Measurements from ENCODE around the gene GLG1. TPM values are rescaled to one million over a fixed set of nuclear protein-coding genes. Genes with fewer than 3 reads are reported as not detected.

GLG1 gene
- total RNA-seq, 1 experiment from 2014 or later: 139 TPM

- peaks cover 33% of the 10 kb centered on the region for H3K36me3 Mint-ChIP-seq (ENCODE audit: insufficient read depth, unreplicated experiment)
- no peaks in the 10 kb centered on the region for H3K9me3 Mint-ChIP-seq (ENCODE audit: low read depth, unreplicated experiment)
- TF ChIP-seq CTCF (IDR thresholded peaks at IDR 0.05; ENCODE audit: unreplicated experiment): no peak
- intact Hi-C loops (cut with micrococcal nuclease; ENCODE audit: unreplicated experiment): no loop called here
- CTCF ChIA-PET: no interaction called here
- no peak for DNase-seq
- H3K27me3 Mint-ChIP-seq (ENCODE audit: unreplicated experiment): no peaks in the 10 kb centered on the region
- H3K4me1 Mint-ChIP-seq (ENCODE audit: low read depth, unreplicated experiment): no peaks in the 10 kb centered on the region
- H3K4me3 Mint-ChIP-seq (ENCODE audit: low read depth, unreplicated experiment): no peak overlapping the region
- no TSS peak for BruUV-seq (replicated peaks)
- H3K27ac Mint-ChIP-seq (ENCODE audit: unreplicated experiment): no peak overlapping the region
Observed at GRCh38 chr16:74496054-74496453, 110.9 kb downstream of the GLG1 start.

- TF ChIP-seq CTCF (IDR thresholded peaks at IDR 0.05; ENCODE audit: unreplicated experiment): no peak
- DNase-seq: no peak
- BruUV-seq (replicated peaks): no TSS peak
- H3K4me1 Mint-ChIP-seq (ENCODE audit: low read depth, unreplicated experiment): no peaks in the 10 kb centered on the region
- no peak overlapping the region for H3K4me3 Mint-ChIP-seq (ENCODE audit: low read depth, unreplicated experiment)
- no peaks in the 10 kb centered on the region for H3K27me3 Mint-ChIP-seq (ENCODE audit: unreplicated experiment)
- H3K36me3 Mint-ChIP-seq (ENCODE audit: insufficient read depth, unreplicated experiment): peaks cover 41% of the 10 kb centered on the region
- no peaks in the 10 kb centered on the region for H3K9me3 Mint-ChIP-seq (ENCODE audit: low read depth, unreplicated experiment)
- intact Hi-C loops (cut with micrococcal nuclease; ENCODE audit: unreplicated experiment): no loop called here
- CTCF ChIA-PET: interaction anchor here (0.6 kb wide), 1 partner anchor 20 kb away, joined by 3 read pairs; no protein-coding TSS in a partner anchor
- no peak overlapping the region for H3K27ac Mint-ChIP-seq (ENCODE audit: unreplicated experiment)
Observed at GRCh38 chr16:74492976-74493375, 113.9 kb downstream of the GLG1 start.

GRCh38 chr16:74487634-74488495, 119.0 kb downstream of the GLG1 start:
- Mint-ChIP-seq H3K9me3 (ENCODE audit: low read depth, unreplicated experiment) (no peaks in the 10 kb centered on the region), H3K4me3 (ENCODE audit: low read depth, unreplicated experiment) (no peak overlapping the region), H3K27ac (ENCODE audit: unreplicated experiment) (no peak overlapping the region), H3K4me1 (ENCODE audit: low read depth, unreplicated experiment) (peaks cover 8% of the 10 kb centered on the region), H3K36me3 (ENCODE audit: insufficient read depth, unreplicated experiment) (peaks cover 20% of the 10 kb centered on the region), H3K27me3 (ENCODE audit: unreplicated experiment) (no peaks in the 10 kb centered on the region)
- intact Hi-C loops (cut with micrococcal nuclease; ENCODE audit: unreplicated experiment): no loop called here
- no peak for TF ChIP-seq CTCF (IDR thresholded peaks at IDR 0.05; ENCODE audit: unreplicated experiment)
- no peak for DNase-seq
- CTCF ChIA-PET: no interaction called here
- BruUV-seq (replicated peaks): no TSS peak

- Mint-ChIP-seq H3K36me3 (ENCODE audit: insufficient read depth, unreplicated experiment) (peaks cover 8% of the 10 kb centered on the region), H3K27ac (ENCODE audit: unreplicated experiment) (no peak overlapping the region), H3K27me3 (ENCODE audit: unreplicated experiment) (no peaks in the 10 kb centered on the region), H3K9me3 (ENCODE audit: low read depth, unreplicated experiment) (no peaks in the 10 kb centered on the region), H3K4me1 (ENCODE audit: low read depth, unreplicated experiment) (peaks cover 14% of the 10 kb centered on the region), H3K4me3 (ENCODE audit: low read depth, unreplicated experiment) (no peak overlapping the region)
- CTCF ChIA-PET: no interaction called here
- TF ChIP-seq CTCF (IDR thresholded peaks at IDR 0.05; ENCODE audit: unreplicated experiment): no peak
- no TSS peak for BruUV-seq (replicated peaks)
- intact Hi-C loops (cut with micrococcal nuclease; ENCODE audit: unreplicated experiment): no loop called here
- DNase-seq: no peak
Observed at GRCh38 chr16:74485916-74486315, 121.0 kb downstream of the GLG1 start.

Measured in Calu3 (cell line).